WTC11 (cell line): ENCODE data around the gene PRODH. TPM values are rescaled to one million over a fixed set of nuclear protein-coding genes. Genes with fewer than 3 reads are reported as not detected.

Source experiments
- AFF4 ChIP-seq: sonication (generic); formaldehyde crosslinking; IDR thresholded peaks from 2 replicates; pipeline ENCODE4 v1.8.1; 2023; ENCODE audit warnings: mild to moderate bottlenecking, missing genetic modification reagents, borderline replicate concordance
- ARID4B ChIP-seq: sonication (generic); formaldehyde crosslinking; IDR thresholded peaks from 2 replicates; pipeline ENCODE4 v1.8.0; 2023; ENCODE audit warnings: missing genetic modification reagents, mild to moderate bottlenecking, borderline replicate concordance
- FOXP4 ChIP-seq: sonication (generic); formaldehyde crosslinking; IDR thresholded peaks from 2 replicates; pipeline ENCODE4 v1.8.0; 2022; ENCODE audit warnings: mild to moderate bottlenecking, missing genetic modification reagents
- GABPB1 ChIP-seq: sonication (generic); formaldehyde crosslinking; IDR thresholded peaks from 2 replicates; pipeline ENCODE4 v1.8.1; 2023; ENCODE audit warnings: mild to moderate bottlenecking, missing genetic modification reagents
- IRF2 ChIP-seq: sonication (generic); formaldehyde crosslinking; IDR thresholded peaks from 2 replicates; pipeline ENCODE4 v1.8.0; 2022; ENCODE audit warnings: low read depth, missing genetic modification reagents, borderline replicate concordance
- MAX ChIP-seq: sonication (generic); formaldehyde crosslinking; IDR thresholded peaks from 2 replicates; pipeline ENCODE4 v1.8.0; 2022; ENCODE audit warnings: mild to moderate bottlenecking, missing genetic modification reagents
- NR2C2 ChIP-seq: sonication (generic); formaldehyde crosslinking; IDR thresholded peaks from 2 replicates; pipeline ENCODE4 v1.8.0; 2022; ENCODE audit warnings: mild to moderate bottlenecking, missing genetic modification reagents
- RELA ChIP-seq: sonication (generic); formaldehyde crosslinking; IDR thresholded peaks from 2 replicates; pipeline ENCODE4 v1.8.1; 2022; ENCODE audit warnings: missing genetic modification reagents, mild to moderate bottlenecking, borderline replicate concordance
- SMAD4 ChIP-seq: sonication (generic); formaldehyde crosslinking; IDR thresholded peaks from 2 replicates; pipeline ENCODE4 v1.8.0; 2022; ENCODE audit warnings: mild to moderate bottlenecking, missing genetic modification reagents
- TEAD1 ChIP-seq: sonication (generic); formaldehyde crosslinking; IDR thresholded peaks from 2 replicates; pipeline ENCODE4 v1.8.0; 2022; ENCODE audit warnings: mild to moderate bottlenecking, missing genetic modification reagents
- TEAD4 ChIP-seq: sonication (generic); formaldehyde crosslinking; IDR thresholded peaks from 2 replicates; pipeline ENCODE4 v1.8.0; 2022; ENCODE audit warnings: mild to moderate bottlenecking, missing genetic modification reagents
- ZNF219 ChIP-seq: sonication (generic); formaldehyde crosslinking; IDR thresholded peaks from 2 replicates; pipeline ENCODE4 v1.8.0; 2023; ENCODE audit warnings: missing genetic modification reagents, mild to moderate bottlenecking, borderline replicate concordance
- ZNF232 ChIP-seq: sonication (generic); formaldehyde crosslinking; IDR thresholded peaks from 2 replicates; pipeline ENCODE4 v1.8.0; 2022; ENCODE audit warnings: mild to moderate bottlenecking, missing genetic modification reagents
- ZNF281 ChIP-seq: sonication (generic); formaldehyde crosslinking; IDR thresholded peaks from 2 replicates; pipeline ENCODE4 v1.8.0; 2023; ENCODE audit warnings: mild to moderate bottlenecking, missing genetic modification reagents
- total RNA-seq: library from RNA; stranded (reverse); gene quantifications from 3 replicates; pipeline ENCODE4 v1.2.3, GENCODE V29; 2021
- TF ChIP-seq, protein P1 (sequence below): sonication (generic); formaldehyde crosslinking; conservative IDR thresholded peaks from 2 replicates; pipeline ENCODE4 v1.8.1; 2023; ENCODE audit warnings: mild to moderate bottlenecking, low read depth, missing genetic modification reagents, moderate library complexity
- TF ChIP-seq, protein P2 (sequence below): sonication (generic); formaldehyde crosslinking; IDR thresholded peaks from 2 replicates; pipeline ENCODE4 v1.8.1; 2023; ENCODE audit warnings: mild to moderate bottlenecking, missing genetic modification reagents
- TF ChIP-seq, protein P3 (sequence below): sonication (generic); formaldehyde crosslinking; IDR thresholded peaks from 2 replicates; pipeline ENCODE4 v1.8.1; 2022; ENCODE audit warnings: mild to moderate bottlenecking, missing genetic modification reagents, moderate library complexity, borderline replicate concordance

Gene PRODH
- total RNA-seq, 1 experiment from 2014 or later: 97.3 TPM

GRCh38 chr22:18968011-18968749 is 32.1 kb upstream of the PRODH start (continued):
- no peak for TF ChIP-seq AFF4
- no peak for TF ChIP-seq RELA (CRISPR knock-in tag)
- TF ChIP-seq TEAD4: peak; percentile 66; the same call in 1 of the 2 replicates
- TF ChIP-seq ARID4B: 0 out of 2 replicates have a peak, but pooled peaks have one; percentile 52
- TF ChIP-seq IRF2 (CRISPR knock-in tag): no peak
- TF ChIP-seq SMAD4: peak; percentile 74; the same call in 1 of the 2 replicates
- TF ChIP-seq ZNF219: peak; percentile 75
- TF ChIP-seq TEAD1: 0 out of 2 replicates have a peak, but pooled peaks have one; percentile 36
- peak; percentile 78 for TF ChIP-seq FOXP4 (CRISPR knock-in tag)
- TF ChIP-seq, protein P1, sequence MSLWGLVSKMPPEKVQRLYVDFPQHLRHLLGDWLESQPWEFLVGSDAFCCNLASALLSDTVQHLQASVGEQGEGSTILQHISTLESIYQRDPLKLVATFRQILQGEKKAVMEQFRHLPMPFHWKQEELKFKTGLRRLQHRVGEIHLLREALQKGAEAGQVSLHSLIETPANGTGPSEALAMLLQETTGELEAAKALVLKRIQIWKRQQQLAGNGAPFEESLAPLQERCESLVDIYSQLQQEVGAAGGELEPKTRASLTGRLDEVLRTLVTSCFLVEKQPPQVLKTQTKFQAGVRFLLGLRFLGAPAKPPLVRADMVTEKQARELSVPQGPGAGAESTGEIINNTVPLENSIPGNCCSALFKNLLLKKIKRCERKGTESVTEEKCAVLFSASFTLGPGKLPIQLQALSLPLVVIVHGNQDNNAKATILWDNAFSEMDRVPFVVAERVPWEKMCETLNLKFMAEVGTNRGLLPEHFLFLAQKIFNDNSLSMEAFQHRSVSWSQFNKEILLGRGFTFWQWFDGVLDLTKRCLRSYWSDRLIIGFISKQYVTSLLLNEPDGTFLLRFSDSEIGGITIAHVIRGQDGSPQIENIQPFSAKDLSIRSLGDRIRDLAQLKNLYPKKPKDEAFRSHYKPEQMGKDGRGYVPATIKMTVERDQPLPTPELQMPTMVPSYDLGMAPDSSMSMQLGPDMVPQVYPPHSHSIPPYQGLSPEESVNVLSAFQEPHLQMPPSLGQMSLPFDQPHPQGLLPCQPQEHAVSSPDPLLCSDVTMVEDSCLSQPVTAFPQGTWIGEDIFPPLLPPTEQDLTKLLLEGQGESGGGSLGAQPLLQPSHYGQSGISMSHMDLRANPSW (CRISPR knock-in tag): no peak
- 0 out of 2 replicates have a peak, but pooled peaks have one; percentile 20 for TF ChIP-seq MAX (CRISPR knock-in tag)
- no peak for TF ChIP-seq GABPB1 (CRISPR knock-in tag)
- TF ChIP-seq ZNF232: 0 out of 2 replicates have a peak, but pooled peaks have one; percentile 22
- TF ChIP-seq, protein P2, sequence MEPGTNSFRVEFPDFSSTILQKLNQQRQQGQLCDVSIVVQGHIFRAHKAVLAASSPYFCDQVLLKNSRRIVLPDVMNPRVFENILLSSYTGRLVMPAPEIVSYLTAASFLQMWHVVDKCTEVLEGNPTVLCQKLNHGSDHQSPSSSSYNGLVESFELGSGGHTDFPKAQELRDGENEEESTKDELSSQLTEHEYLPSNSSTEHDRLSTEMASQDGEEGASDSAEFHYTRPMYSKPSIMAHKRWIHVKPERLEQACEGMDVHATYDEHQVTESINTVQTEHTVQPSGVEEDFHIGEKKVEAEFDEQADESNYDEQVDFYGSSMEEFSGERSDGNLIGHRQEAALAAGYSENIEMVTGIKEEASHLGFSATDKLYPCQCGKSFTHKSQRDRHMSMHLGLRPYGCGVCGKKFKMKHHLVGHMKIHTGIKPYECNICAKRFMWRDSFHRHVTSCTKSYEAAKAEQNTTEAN (CRISPR knock-in tag): 0 out of 2 replicates have a peak, but pooled peaks have one; percentile 32
- TF ChIP-seq, protein P3, sequence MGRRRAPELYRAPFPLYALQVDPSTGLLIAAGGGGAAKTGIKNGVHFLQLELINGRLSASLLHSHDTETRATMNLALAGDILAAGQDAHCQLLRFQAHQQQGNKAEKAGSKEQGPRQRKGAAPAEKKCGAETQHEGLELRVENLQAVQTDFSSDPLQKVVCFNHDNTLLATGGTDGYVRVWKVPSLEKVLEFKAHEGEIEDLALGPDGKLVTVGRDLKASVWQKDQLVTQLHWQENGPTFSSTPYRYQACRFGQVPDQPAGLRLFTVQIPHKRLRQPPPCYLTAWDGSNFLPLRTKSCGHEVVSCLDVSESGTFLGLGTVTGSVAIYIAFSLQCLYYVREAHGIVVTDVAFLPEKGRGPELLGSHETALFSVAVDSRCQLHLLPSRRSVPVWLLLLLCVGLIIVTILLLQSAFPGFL: peak; percentile 37; the same call in 1 of the 2 replicates
- TF ChIP-seq ZNF281 (CRISPR knock-in tag): 0 out of 2 replicates have a peak, but pooled peaks have one; percentile 27
- peak; percentile 59; the same call in 1 of the 2 replicates for TF ChIP-seq NR2C2 (CRISPR knock-in tag)
